ENCODE measurements around the gene COL13A1. TPM values are rescaled to one million over a fixed set of nuclear protein-coding genes. Genes with fewer than 3 reads are reported as not detected.

Gene COL13A1
- total RNA-seq, 4 donors from 2014 or later, result 0.46 to 0.60 TPM; not detected in 2

- ATAC-seq (ENCODE audit: low FRiP score) (no peak), DNase-seq (ENCODE audit: low spot score) (no peak)
- no peak for TF ChIP-seq CTCF (IDR thresholded peaks at IDR 0.05)
Observed at GRCh38 chr10:69842882-69843281, 41.2 kb downstream of the COL13A1 start.

- TF ChIP-seq CTCF (IDR thresholded peaks at IDR 0.05), result no peak
- no peak for ATAC-seq (ENCODE audit: low FRiP score)
Observed at GRCh38 chr10:69843923-69844322, 42.2 kb downstream of the COL13A1 start.

DNA sequence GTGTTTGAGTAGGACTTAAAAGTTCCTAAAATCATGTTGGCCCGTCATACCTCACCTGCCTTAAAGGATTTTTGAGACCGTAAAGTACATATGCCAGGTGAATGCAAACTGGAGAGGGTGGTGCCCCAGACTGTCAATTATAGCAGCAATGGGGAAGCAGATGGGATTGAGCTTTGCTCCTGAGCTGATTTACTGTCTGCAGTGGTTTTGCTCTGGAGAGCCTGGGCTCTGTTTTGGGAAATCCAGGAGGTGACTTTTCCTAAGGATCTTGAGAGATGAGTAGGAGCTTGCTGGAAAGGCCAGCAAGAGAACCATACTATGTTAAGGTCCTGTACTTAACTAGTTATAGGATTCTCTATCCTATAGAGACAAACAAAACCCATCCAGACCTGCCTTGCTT lies 43.0 kb downstream of the COL13A1 start:
- TF ChIP-seq CTCF (IDR thresholded peaks at IDR 0.05), result no peak
- DNase-seq (ENCODE audit: low spot score) (no peak), ATAC-seq (ENCODE audit: low FRiP score) (no peak)

More at GRCh38 chr10:69843923-69844322, 42.2 kb downstream of the COL13A1 start:
- no peak for DNase-seq (ENCODE audit: low spot score)

GRCh38 chr10:69845574-69846292 lies 44.0 kb downstream of the COL13A1 start:
- TF ChIP-seq CTCF (IDR thresholded peaks at IDR 0.05), result no peak
- DNase-seq (ENCODE audit: low spot score), result no peak
- no peak for ATAC-seq (ENCODE audit: low FRiP score)

DNA sequence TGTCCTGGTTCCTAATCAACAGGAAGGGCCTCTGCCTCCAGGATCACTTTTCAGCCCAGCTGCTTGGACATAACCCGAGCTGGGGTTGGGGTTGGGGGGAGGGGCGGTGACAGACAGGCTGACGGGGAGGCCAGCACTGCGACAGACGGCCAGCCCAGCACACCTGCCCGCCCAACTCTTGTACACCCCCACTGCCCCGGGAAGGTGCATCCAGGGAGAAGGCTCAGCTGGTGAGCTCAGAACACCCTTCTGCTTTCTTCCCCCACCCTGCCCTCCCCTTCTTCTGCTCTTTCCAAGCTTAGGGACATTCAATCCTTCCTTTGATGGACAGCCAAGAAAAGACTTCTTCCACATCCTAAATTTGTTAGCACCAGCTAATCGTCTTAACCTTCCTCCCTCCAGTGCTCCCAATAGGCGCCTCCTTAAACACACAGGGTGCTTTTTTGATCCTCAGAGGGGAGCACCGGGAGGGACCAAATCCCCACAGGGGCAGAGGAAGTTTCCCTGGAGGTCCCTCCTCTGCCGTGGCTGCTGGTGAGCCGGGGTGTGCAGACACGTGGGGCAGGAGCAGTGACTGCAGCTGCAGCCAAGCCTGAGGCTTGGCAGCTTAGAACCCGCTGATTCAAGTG lies 44.7 kb downstream of the COL13A1 start:
- ATAC-seq (ENCODE audit: low FRiP score) (no peak), DNase-seq (ENCODE audit: low spot score) (no peak)
- no peak for TF ChIP-seq CTCF (IDR thresholded peaks at IDR 0.05)

DNA sequence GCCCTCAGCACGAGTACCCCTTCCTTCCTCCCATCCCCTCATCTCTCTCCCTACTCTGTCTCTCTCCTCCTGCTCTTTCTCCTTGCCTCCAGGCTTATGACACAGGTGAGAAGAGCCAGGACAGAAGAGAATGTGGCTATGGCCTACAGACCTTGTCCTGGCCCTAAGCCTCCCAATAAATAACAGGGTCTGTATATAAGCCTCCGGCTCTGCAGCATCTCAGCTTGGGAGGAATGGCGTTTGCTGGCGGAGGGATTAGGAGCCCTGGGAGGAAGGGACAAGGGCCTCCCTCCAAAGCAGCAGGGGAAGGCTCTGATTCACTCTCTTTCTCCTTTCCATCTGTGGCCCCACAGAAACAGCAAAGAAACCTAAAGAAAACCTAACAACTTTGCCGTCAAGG lies 45.8 kb downstream of the COL13A1 start:
- DNase-seq (ENCODE audit: low spot score) (no peak), ATAC-seq (ENCODE audit: low FRiP score) (no peak)
- no peak for TF ChIP-seq CTCF (IDR thresholded peaks at IDR 0.05)

- no peak for TF ChIP-seq CTCF (IDR thresholded peaks at IDR 0.05)
- ATAC-seq (ENCODE audit: low FRiP score) (no peak), DNase-seq (ENCODE audit: low spot score) (no peak)
Observed at GRCh38 chr10:69847883-69848282, 46.2 kb downstream of the COL13A1 start.

All from omental fat pad (tissue), 4 donors.